HG03378 (cell line): ENCODE results near the gene IL1RAPL1.

Source experiments
- ATAC-seq: cut with Tn5 transposase; IDR thresholded peaks from one replicate; pipeline ENCODE4 v1.9.1; 2021; ENCODE audit warnings: mild to moderate bottlenecking, moderate library complexity; ENCODE audit not compliant: unreplicated experiment

IL1RAPL1 gene

DNA sequence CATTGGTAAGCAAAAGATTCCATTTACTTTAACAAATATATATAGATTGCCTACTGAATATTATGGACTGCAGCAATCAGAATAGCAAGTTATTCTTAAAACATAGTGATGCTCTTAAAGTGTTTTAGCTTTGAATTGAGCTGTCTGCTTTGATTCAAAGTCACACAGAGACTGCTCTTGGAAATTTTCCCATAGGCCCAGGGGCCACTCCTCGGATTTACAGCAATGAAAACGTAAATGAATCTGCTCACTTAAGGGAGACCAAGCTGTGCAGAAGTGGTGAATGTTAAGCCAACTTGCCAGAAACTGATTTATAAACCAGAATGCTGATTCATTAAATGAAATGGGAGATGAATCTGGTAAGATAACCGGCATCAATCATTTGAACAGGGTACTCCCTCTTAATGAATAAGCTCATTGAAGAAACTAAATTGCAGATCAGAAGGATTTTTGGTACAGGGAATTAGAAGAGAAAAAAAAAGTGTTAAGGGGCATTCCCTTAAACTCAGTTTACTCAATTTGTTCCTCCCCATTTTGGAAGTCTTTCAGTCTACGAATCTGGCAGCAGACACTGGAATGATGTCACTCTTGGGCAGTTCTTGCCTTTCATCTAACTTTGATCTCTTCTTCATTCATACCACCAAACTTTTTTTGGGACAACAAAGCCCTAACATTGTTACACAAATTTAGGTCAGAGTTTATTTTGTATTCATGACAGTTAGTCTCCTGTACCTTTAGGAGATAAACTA lies 1264.8 kb downstream of the IL1RAPL1 start:
- ATAC-seq: no peak

DNA sequence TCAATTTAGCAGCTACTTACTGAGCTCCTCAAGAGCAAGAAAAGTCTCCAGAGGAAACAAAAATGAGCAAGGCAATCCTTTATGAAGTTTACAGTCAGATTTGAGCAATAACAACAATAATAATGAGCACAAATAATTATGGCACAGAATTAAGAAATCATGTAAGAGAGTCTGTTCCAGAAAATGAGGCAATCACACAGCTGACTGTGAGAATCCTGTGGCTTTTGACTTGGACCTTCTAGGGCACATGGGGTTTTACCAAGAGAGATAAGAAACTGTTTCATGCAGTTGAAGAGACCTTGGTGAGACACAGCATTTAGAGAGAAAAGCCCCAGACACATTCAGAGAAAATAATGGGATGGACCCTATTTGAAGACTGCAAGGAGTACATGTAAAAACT lies 1265.5 kb downstream of the IL1RAPL1 start:
- no peak for ATAC-seq

DNA sequence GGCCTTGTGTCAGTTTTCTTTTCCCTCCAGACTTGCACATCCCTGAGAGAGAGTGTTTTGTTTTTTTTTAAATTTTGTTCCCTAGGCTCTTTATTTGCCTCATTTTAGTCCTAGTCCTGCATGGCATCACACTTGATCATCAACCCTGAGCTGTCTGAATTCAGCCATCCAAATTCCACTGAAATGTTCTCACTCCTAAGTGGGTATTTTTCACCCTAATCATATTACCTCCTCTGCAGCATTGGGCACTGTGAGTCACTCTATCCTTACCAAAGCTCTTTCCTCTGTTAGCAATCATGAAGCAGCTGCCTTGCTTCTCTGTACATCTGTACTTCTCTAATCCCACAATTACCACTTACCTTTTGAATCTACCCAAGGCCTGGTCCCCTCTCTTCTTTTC lies 1271.5 kb downstream of the IL1RAPL1 start:
- ATAC-seq: no peak

- no peak for ATAC-seq
These were observed 1275.0 kb downstream of the IL1RAPL1 start for GRCh38 chrX:29862126-29862677.

DNA sequence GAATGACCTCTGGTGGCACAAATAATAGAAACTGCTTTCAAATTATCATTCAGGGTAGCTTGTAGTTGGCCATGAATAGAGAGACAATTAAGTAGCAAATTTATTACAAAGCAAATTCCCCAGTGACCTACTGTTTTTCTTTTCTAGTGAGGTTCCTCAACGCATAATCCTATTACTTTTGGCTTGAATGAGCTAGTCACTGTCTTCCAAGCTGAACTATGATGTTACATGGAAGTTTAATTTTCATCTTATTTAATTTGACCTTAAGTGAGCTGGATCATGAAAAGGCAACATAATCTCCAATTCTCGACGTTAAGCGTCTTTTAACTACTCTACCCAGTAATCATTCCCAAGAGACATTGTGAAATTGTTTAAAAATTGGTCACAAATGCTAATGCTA lies 1280.7 kb downstream of the IL1RAPL1 start:
- ATAC-seq: no peak

GRCh38 chrX:29869837-29870236 lies 1282.6 kb downstream of the IL1RAPL1 start:
- ATAC-seq: no peak

DNA sequence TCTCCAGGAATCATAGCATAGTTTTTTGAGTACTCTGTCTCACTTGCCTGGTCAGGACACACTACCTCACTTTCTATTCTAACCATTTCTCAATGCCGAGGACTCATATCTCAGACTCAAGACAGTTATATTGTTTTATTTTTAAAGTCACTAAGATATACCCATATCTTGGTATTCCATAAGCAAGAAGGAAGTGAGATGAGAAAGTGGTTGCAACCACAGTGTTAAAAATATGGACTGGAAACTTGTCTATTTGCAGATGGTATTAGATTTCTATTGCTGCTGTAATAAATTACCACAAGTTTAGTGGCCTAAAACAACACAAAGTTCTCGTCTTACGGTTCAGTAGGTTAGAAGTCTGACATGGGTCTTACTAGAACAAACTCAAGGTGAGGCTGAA lies 1283.4 kb downstream of the IL1RAPL1 start:
- peak; percentile 74 for ATAC-seq

GRCh38 chrX:29872831-29873230 lies 1285.6 kb downstream of the IL1RAPL1 start:
- no peak for ATAC-seq

DNA sequence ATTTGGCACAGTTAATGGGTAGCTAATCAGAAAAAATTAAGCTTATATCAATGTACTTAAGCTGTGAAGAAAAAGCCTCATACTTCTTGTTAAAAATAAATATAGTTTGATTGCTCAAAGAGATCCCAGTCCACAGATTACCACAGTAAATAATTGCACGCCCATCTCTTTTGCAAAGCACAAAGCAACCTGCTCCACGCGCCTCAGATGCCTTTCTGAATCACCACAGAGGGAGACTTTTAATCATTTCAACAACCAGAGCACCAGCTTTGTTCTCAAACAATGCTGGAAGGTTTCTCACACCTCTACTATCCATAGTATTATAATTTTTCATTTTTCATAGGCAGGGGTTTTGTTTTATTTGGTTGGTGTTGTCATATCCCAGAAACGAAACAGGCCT lies 1289.5 kb downstream of the IL1RAPL1 start:
- ATAC-seq: no peak

- no peak for ATAC-seq
These were observed 1293.7 kb downstream of the IL1RAPL1 start for GRCh38 chrX:29880977-29881376.

DNA sequence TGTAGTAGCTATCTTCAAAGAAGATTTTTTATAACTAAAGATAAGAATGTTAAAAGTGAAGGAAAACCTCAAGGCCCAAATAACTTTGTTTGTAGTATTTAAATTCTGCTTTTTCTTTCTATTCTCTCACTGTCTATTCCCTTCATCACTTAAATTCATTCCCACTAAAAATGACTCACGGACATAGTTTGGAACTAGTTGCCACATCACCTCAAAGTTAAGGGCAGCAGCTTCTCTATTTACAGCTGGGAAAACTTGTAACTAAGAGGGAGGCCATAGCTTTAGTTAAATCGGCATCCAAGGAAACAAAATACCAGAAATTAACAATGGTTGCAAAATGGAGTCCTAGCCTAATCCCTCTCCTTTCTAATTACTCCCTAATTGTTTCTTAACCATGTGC lies 1302.8 kb downstream of the IL1RAPL1 start:
- no peak for ATAC-seq

DNA sequence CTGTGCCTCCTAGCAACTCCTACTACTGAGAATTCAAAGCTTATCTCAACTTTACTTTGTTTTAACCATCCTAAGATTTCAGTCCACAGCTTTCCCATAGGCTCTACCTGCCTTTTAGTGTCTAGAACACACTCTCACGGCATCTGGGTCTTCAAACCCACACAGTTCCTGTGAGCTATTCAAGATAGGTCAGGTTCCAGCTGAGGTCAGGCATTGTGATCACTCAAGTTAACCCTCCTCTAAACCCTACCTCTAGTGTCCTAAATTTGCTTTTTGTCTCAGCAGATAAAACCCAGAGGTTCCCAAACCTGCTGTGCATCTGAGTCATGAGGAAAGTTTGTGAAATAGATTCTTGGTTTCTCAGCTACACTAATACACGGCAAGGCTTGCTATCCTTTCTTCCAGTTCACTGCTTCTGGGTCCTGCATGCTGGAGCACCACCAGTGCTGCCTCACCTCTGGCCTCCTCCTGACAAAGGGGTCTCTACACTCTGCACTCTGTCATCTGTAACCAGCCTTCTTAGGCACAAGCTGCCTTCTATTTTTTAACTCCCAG lies 1303.5 kb downstream of the IL1RAPL1 start:
- ATAC-seq: no peak

DNA sequence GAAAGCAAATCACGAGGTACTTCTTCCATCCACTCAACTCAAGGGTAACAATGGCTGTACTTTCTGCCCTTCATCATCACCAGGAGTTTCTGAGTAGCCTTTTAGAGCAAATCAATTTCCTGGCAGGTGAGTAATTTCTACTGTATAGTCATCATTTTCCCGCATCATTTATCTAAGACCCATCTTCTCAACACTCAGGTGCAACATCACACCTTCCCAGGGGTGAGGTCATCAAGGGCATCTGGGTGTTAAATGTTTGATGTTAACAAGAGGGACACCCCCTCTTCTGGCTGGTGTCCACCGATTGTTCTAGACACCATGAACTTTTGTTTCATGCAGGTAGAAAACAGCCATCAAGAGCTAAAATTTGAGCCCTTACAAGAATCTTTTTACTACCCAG lies 1314.8 kb downstream of the IL1RAPL1 start:
- no peak for ATAC-seq

DNA sequence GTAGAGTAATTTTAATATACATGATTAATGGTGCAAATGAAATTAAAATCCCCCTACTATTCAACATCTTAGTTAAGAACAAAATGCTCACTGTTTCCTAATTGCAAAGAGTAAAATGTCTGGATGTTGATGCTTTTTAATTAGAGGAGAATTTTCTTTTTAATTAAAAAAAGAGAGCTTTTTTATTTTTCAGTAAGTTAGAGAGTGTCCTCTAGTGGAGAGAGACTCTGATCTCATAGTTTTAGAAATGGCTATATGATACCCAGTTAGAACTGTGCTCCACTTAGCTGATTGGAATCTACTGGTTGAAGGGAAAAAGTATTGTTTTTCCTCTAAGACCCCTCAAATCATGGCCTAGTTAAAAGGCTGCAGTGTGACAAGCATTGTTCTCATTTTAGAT lies 1316.1 kb downstream of the IL1RAPL1 start:
- ATAC-seq: no peak

DNA sequence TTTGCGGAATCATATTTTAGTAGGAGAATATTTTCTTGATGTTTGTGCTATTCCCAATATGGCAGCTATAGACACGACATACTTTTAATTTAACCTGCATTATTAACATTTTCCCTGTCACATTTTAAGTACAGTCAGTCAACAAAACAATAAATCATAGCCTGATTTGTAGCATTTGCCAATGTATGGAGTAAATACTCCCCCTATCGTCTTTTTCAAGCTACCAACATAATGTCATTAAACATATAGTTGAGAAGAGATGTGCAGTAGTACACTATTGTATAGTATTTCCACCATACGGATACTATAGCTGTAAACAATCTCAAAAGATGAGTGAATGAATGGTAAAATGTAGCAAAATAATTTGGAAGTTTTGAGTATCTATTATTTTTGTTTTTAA lies 1324.4 kb downstream of the IL1RAPL1 start:
- ATAC-seq: no peak

- no peak for ATAC-seq
These were observed 1326.4 kb downstream of the IL1RAPL1 start for GRCh38 chrX:29913647-29914046.

DNA sequence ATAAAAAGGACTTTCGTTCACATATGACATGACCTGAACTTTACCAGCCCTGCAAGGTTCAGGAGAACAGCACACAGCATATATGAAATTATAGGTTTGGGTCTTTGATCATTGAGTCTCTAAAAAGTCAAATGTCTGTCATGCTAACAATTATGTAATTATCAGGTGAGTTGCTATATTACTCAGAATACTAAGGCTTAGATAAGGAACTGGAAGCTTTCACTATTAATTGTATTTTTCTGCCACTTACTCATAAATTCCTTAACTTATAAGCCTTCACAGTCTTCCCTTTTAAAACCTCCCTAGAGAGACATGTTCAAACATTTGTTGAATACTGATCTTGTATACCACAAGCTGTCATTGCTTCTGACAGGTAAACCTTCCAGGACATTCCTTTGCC lies 1335.4 kb downstream of the IL1RAPL1 start:
- no peak for ATAC-seq

DNA sequence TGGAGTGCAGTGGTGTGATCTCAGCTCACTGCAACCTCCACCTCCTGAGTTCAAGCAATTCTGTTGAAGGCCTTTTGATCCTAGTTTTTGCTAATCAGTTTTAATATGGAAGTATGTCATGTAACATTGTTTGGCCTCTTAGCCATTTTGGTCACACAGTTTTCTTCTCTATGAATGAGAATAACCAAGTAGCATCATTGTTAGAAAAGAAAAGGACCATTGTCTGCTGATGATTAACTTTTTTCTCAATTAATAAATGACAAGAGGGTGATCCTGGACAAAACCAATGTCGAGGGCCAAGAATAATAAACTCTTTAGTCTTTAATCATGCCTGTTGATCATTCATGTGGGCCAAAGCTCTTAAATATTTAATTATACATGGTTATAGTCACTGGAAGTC lies 1338.8 kb downstream of the IL1RAPL1 start:
- no peak for ATAC-seq

DNA sequence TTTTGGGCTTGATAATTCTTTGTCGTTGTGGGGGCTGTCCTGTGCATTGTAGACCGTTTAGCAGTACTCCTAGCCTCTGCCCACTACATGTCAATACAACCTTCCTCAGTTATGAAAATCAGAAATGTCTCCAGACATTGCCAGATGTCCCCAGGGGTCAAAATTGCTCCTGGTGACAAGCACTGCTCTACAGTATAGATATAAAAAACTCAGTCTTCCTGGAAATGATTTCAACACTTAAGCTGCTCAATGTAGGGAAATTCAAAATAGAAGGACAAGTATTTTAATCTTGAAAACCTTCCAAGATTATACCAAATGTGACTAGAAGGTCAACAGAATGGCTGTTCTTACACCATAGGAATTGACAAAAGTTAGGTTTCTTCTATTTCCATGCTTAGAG lies 1339.4 kb downstream of the IL1RAPL1 start:
- ATAC-seq: no peak

GRCh38 chrX:29935455-29935854 lies 1348.2 kb downstream of the IL1RAPL1 start:
- ATAC-seq: no peak

DNA sequence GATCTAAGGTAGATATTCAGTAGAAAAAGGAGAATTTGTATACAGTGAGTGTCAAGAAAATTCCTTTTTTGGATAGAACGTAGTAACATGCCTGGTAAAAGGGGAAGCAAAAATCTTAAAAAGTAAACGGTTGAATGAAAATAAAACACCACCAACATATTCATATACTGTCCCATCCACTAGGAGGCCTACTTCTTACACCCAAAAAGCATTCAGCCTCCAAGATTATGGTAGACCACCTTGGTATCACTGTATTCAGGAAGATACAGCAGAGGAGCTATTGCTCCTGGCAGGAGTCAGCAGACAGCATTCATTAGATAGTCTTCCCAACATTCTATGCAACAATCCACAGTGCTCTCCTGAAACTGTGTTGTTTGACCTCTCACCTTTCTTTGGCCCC lies 1353.5 kb downstream of the IL1RAPL1 start:
- no peak for ATAC-seq

DNA sequence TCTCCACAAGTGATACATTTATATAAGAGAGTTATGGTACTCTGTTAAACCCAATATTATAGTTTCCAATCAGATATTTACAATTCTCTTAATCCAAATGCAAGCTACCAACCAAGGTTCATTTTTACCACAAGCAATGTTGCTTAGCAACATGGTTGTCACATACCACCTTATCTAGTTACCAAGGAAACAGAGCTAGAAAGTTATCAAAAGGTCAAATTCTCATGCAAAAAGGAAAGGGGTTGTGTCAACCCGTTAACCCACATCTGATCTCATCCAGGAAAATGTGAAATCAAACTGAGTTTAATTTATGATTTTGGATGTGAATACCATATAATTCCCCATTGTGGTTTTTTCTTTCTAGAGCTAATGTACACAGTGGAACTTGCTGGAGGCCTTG lies 1354.0 kb downstream of the IL1RAPL1 start:
- no peak for ATAC-seq

GRCh38 chrX:29947225-29947624 lies 1360.0 kb downstream of the IL1RAPL1 start:
- ATAC-seq: no peak
